Upper lobe of left lung (tissue), 6 donors: ENCODE results near the gene PDZK1IP1. TPM values are rescaled to one million over a fixed set of nuclear protein-coding genes. Genes with fewer than 3 reads are reported as not detected.

Experiments used
- ATAC-seq, 2 donors: fragments of 200-7000 bp; cut with Tn5 transposase; one replicate each; pipeline ENCODE4 v1.9.1; 2022; ENCODE audit warnings: mild to moderate bottlenecking in 2 of 2, moderate library complexity in 2 of 2; ENCODE audit not compliant: low FRiP score in 2 of 2
- DNase-seq, 2 donors: peaks; one replicate each; pipeline ENCODE4 v3.0.0-alpha.2; 2019 to 2020
- H3K27ac ChIP-seq, 4 donors: fragments of 200-600 bp; sonication (generic); one replicate each; pipeline ENCODE4 v1.5.1; 2016 to 2019
- H3K27me3 ChIP-seq, 4 donors: fragments of 200-600 bp; sonication (generic); one replicate each; pipeline ENCODE4 v1.5.1; 2017 to 2019
- H3K36me3 ChIP-seq, 4 donors: fragments of 200-600 bp; sonication (generic); one replicate each; pipeline ENCODE4 v1.5.1; 2016 to 2019
- H3K4me1 ChIP-seq, 4 donors: fragments of 200-600 bp; sonication (generic); one replicate each; pipeline ENCODE4 v1.5.1; 2018 to 2019
- H3K4me3 ChIP-seq, 4 donors: fragments of 200-600 bp; sonication (generic); one replicate each; pipeline ENCODE4 v1.5.1; 2017 to 2019; ENCODE audit warnings: mild to moderate bottlenecking in 2 of 4, moderate library complexity in 1 of 4
- H3K9me3 ChIP-seq, 4 donors: fragments of 200-600 bp; sonication (generic); one replicate each; pipeline ENCODE4 v1.5.1; 2018 to 2019
- EP300 ChIP-seq, 4 donors: sonication (generic); formaldehyde crosslinking; IDR thresholded peaks; one replicate each; pipeline ENCODE4 v1.5.1; 2017; ENCODE audit warnings: antibody characterized with exemption in 4 of 4, control low read depth in 2 of 4
- POLR2A ChIP-seq, 4 donors: fragments of 450-650 bp; IDR thresholded peaks; one replicate each; pipeline ENCODE4 v1.5.1; 2016 to 2017; ENCODE audit warnings: antibody characterized with exemption in 4 of 4, mild to moderate bottlenecking in 2 of 4
- POLR2AphosphoS5 ChIP-seq, 2 donors: sonication (generic); formaldehyde crosslinking; IDR thresholded peaks; one replicate each; pipeline ENCODE4 v1.5.1; 2017; ENCODE audit warnings: antibody characterized with exemption in 2 of 2
- WGBS, 2 donors: methylation state at CpG; one replicate each; pipeline ENCODE4 v1.1.5; 2017 to 2018; 5-methylcytosine and 5-hydroxymethylcytosine counted together
- total RNA-seq, 6 donors: library from RNA; depleted of rRNA in 4 of 6; stranded (reverse); fragments of >200 nt in 4 of 6; gene quantifications; one replicate each; pipeline versions ENCODE4 v1.1.0 to v1.2.1, GENCODE V29; 2016 to 2021
- TF ChIP-seq, protein P1 (sequence below), 6 experiments: fragments of 450-650 bp in 4 of 6; fragments of 200-600 bp in 2 of 6; sonication (generic) in 2 of 6; IDR thresholded peaks; one replicate each; pipeline ENCODE4 v1.5.1; 2016 to 2019; ENCODE audit warnings: antibody characterized with exemption in 6 of 6
- donor health status: DM: no; HTN: no; CAD: no; lungs with moderate emphysema.
- donor health status: DM: no; HTN: yes; CAD: no; lungs with severe emphysema.

The PDZK1IP1 gene
- total RNA-seq, 6 donors from 2014 or later = 17.8 to 57.6 (median 41.4) TPM

DNA sequence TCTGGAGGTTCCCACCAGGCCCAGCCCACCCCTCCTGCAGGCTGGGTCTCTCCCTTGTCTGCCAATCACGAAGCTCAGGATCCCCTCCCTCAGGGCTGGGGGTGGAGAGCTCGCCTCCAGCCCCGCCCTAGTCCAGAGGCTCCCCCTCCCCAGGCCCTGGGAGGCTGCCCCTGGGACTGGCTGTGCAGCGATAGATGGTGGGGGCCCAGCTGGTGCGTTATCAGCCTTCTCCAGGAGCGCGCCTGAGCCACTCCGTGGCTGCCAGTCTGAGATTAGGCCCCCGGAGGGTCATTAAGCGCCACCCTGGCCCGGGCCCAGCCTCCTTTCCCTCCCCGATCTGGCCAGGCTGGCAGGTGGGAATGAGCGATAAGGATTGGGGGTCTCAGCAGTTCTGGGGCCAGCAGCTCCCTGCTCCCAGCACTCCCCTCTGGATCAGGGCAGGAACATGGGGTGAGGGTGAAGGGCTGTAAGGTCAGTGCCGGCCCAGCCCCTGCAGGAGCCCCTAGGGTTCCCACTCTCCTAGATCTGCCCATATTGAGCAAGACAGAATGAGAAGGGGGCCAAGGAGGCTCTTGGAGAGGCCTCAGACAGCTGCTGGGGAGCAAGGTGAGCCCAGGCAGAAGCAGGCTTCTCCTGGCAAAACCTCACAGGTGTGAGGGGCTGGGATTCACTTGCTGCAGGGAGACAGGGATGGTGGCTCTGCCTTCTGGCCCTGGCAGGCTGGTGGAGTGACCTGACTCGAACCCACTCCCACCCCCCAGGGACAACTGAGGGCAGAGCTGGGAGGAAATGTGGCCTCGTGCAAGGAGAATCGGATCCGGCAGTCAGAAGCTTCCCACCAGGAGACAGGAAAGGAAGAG, 8.5 kb downstream of the PDZK1IP1 start:
- Histone ChIP-seq H3K4me1 (peaks cover 9 to 16% (median 12%) of the 10 kb centered on the region in 4 donors), H3K36me3 (no peaks in the 10 kb centered on the region), H3K27me3 (no peaks in the 10 kb centered on the region), H3K27ac (peak overlapping the region in 1 of 4 donors; percentile 28), H3K9me3 (no peaks in the 10 kb centered on the region), H3K4me3 (no peak overlapping the region)
- TF ChIP-seq EP300 (IDR thresholded peaks at IDR 0.05) (no peak), POLR2A (IDR thresholded peaks at IDR 0.05) (no peak), POLR2AphosphoS5 (IDR thresholded peaks at IDR 0.05) (no peak)
- TF ChIP-seq, protein P1, sequence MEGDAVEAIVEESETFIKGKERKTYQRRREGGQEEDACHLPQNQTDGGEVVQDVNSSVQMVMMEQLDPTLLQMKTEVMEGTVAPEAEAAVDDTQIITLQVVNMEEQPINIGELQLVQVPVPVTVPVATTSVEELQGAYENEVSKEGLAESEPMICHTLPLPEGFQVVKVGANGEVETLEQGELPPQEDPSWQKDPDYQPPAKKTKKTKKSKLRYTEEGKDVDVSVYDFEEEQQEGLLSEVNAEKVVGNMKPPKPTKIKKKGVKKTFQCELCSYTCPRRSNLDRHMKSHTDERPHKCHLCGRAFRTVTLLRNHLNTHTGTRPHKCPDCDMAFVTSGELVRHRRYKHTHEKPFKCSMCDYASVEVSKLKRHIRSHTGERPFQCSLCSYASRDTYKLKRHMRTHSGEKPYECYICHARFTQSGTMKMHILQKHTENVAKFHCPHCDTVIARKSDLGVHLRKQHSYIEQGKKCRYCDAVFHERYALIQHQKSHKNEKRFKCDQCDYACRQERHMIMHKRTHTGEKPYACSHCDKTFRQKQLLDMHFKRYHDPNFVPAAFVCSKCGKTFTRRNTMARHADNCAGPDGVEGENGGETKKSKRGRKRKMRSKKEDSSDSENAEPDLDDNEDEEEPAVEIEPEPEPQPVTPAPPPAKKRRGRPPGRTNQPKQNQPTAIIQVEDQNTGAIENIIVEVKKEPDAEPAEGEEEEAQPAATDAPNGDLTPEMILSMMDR (IDR thresholded peaks at IDR 0.05) = no peak
- no peak for ATAC-seq
- peak in 1 of 2 donors; percentile 60 for DNase-seq
- WGBS, 2 donors = 61 to 80% methylated on average over 6 to 15 of the region's 18 CpGs

DNA sequence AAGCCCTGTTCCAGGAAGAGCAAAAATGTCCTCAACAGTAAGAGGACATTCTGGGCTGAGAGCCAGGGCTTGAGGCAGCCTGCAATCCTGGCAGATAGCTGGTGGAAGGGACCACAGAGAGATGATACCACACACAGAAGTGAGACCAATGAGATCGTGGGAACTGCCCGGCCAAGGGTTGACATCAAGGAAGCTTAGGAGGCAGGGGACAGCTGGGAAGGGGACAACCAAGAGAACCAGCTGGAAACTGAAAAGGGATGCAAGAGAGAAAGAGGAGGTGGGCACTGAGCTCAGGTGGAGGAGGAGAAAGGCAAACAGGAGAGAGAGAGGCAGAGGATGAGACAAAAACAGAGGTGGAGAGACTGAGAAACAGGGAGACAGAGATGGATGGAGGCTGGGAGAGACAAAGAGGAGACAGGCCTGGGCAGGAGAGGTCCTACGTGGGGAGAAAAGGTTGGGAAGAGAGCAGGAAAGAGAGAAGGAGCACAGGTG, 9.2 kb downstream of the PDZK1IP1 start:
- Histone ChIP-seq H3K27me3 (no peaks in the 10 kb centered on the region), H3K36me3 (no peaks in the 10 kb centered on the region), H3K4me1 (peaks cover 9 to 17% (median 12%) of the 10 kb centered on the region in 4 donors), H3K9me3 (no peaks in the 10 kb centered on the region), H3K4me3 (no peak overlapping the region), H3K27ac (no peak overlapping the region)
- TF ChIP-seq, protein P1 (IDR thresholded peaks at IDR 0.05) = no peak
- no peak for TF ChIP-seq POLR2A (IDR thresholded peaks at IDR 0.05)
- TF ChIP-seq EP300 (IDR thresholded peaks at IDR 0.05) = no peak
- no peak for TF ChIP-seq POLR2AphosphoS5 (IDR thresholded peaks at IDR 0.05)
- 60 to 62% methylated on average over 3 of the region's 3 CpGs for WGBS, 2 donors
- DNase-seq (peak in 1 of 2 donors; percentile 55), ATAC-seq (no peak)

DNA sequence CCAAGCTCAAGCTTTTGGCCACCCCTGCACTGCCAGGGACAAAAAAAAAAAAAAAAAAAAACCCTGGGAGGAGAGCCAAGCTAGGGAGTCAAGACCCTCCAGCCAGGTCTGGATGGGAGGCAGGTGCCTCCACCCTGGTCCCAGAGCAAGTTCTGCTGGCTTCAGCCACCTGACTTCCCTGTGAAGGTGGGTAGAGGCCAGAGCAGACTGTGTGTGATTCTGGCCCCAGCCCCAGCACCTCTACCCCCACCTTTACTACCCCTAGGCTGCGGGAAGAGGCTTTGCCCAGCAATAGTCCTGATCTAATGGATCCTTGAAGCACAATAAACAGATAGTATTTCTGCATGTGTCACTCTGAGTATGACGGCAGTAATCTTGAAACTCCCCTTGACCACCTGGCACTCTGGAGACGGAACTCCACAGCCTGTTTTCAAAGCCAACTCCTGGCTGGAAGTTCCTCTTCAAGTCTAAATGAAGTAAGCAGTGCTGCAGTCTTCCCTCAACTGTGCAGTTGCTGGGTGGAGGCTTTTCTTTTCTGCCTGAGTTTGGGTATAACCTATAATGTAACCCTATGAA, 9.8 kb downstream of the PDZK1IP1 start:
- H3K27ac ChIP-seq = peak overlapping the region in 1 of 4 donors; percentile 76
- DNase-seq = no peak
- no peaks in the 10 kb centered on the region for H3K36me3 ChIP-seq
- peak overlapping the region in 2 of 4 donors; percentile 47 to 49 for H3K4me3 ChIP-seq
- WGBS, 2 donors = 35 to 63% methylated on average over 2 to 3 of the region's 3 CpGs
- peaks cover 12 to 23% (median 18%) of the 10 kb centered on the region in 4 donors for H3K4me1 ChIP-seq
- TF ChIP-seq POLR2AphosphoS5 (IDR thresholded peaks at IDR 0.05) (no peak), POLR2A (IDR thresholded peaks at IDR 0.05) (no peak), EP300 (IDR thresholded peaks at IDR 0.05) (no peak)
- TF ChIP-seq, protein P1 (IDR thresholded peaks at IDR 0.05) = no peak
- ATAC-seq = no peak
- H3K27me3 ChIP-seq = no peaks in the 10 kb centered on the region
- no peaks in the 10 kb centered on the region for H3K9me3 ChIP-seq

DNA sequence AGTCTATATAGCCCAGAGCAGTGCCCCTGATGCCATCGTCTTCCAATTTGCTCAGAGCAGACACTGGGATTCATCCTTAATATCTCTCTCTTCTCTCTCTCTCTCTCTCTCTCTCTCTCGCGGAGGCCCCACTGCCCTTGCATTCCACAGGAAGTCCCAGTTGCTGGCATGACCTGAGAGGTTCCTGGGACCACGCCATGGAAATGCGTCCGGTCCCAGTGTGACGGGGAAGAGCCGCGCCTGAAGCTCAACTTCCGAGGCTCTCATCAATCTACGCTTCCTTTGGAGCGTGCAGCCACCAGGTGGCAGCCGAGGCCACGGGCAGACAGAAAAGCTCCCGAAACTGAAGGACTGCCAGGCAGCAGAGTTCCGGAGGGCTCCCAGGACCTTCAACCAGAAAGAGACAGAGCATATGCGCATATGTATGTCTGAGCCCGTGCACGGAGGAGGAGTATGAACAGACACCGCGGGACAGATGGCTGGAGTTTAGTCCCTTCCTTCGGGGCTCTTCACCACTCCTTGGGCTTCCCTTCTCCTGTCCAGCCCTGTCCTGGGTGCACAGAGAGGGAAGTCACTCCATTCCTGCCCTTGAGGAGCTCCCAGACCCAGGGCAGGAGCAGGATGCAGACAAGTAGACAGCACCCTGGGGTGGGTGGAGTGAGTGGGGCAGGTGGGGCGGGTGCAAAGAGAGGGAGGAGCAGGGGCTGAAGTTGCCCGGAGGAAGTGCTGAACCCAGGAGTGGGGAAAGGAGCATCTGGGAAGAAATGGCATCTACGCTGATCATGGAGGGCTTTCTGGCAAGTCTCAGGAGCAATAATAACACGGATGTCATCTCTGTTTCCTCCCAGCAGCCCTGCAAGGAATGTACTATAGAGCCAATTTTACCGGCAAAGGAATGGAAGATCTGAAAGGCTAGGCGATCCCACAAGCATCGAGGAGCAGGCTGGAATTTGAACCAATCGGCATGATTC, 10.5 kb downstream of the PDZK1IP1 start:
- 4 to 12% methylated on average over 18 to 27 of the region's 30 CpGs for WGBS, 2 donors
- H3K36me3 ChIP-seq = no peaks in the 10 kb centered on the region
- H3K4me3 ChIP-seq = peak overlapping the region; percentile 3 to 49 (median 39)
- DNase-seq (peak; percentile 89 to 93), ATAC-seq (peak; percentile 88 to 93)
- peaks cover 15 to 23% (median 20%) of the 10 kb centered on the region in 4 donors for H3K4me1 ChIP-seq
- no peaks in the 10 kb centered on the region for H3K27me3 ChIP-seq
- TF ChIP-seq POLR2AphosphoS5 (IDR thresholded peaks at IDR 0.05) (peak; percentile 28 to 39), EP300 (IDR thresholded peaks at IDR 0.05) (no peak), POLR2A (IDR thresholded peaks at IDR 0.05) (peak in 1 of 4 donors; percentile 12)
- TF ChIP-seq, protein P1 (IDR thresholded peaks at IDR 0.05) = peak; percentile 78 to 95 (median 90)
- H3K27ac ChIP-seq = peak overlapping the region; percentile 56 to 76 (median 64)
- H3K9me3 ChIP-seq = no peaks in the 10 kb centered on the region
